HL-60 (cell line): ENCODE results near the gene E4F1.

Experiments used
- DNase-seq, 2 experiments: peaks; one replicate each; pipeline ENCODE4 v3.0.0-alpha.2; 2010 to 2020; ENCODE audit warnings: low read depth in 1 of 2, low spot score in 1 of 2
- H3K27ac ChIP-seq: fragments of 250-450 bp; sonication (Bioruptor Pico); replicated peaks from 2 replicates; pipeline ENCODE4 v1.5.1; 2020; ENCODE audit warnings: mild to moderate bottlenecking, moderate library complexity
- H3K27me3 ChIP-seq: fragments of 250-450 bp; sonication (Bioruptor Pico); 2 replicates; pipeline ENCODE4 v1.5.1; 2021; ENCODE audit warnings: mild to moderate bottlenecking, moderate library complexity; ENCODE audit not compliant: insufficient read depth, poor library complexity, severe bottlenecking
- H3K4me3 ChIP-seq: replicated peaks from 2 replicates; pipeline ENCODE4 v1.5.1; 2011; ENCODE audit warnings: mild to moderate bottlenecking, control low read depth, low read length; ENCODE audit not compliant: insufficient read depth
- CTCF ChIP-seq: IDR thresholded peaks from one replicate; pipeline ENCODE4 v1.5.1; 2011; ENCODE audit warnings: low read length, control low read depth, inconsistent platforms; ENCODE audit not compliant: insufficient read depth
- GABPA ChIP-seq: IDR thresholded peaks from 2 replicates; pipeline ENCODE4 v1.6.1; 2012; ENCODE audit warnings: low read depth
- POLR2AphosphoS5 ChIP-seq: IDR thresholded peaks from 2 replicates; pipeline ENCODE4 v1.6.1; 2012; ENCODE audit warnings: low read depth
- REST ChIP-seq: IDR thresholded peaks from 2 replicates; pipeline ENCODE4 v1.6.1; 2012; ENCODE audit warnings: low read depth; ENCODE audit not compliant: insufficient replicate concordance
- SPI1 ChIP-seq: IDR thresholded peaks from 2 replicates; pipeline ENCODE4 v1.6.1; 2012; ENCODE audit warnings: low read depth, mild to moderate bottlenecking, borderline replicate concordance

E4F1 gene

GRCh38 chr16:2196981-2197511 lies 26.3 kb upstream of the E4F1 start:
- H3K27me3 ChIP-seq: peaks cover 35% of the 10 kb centered on the region
- TF ChIP-seq GABPA (no peak), SPI1 (no peak), POLR2AphosphoS5 (no peak), REST (no peak), CTCF (no peak)
- DNase-seq: no peak
- H3K27ac ChIP-seq: no peak overlapping the region
- no peak overlapping the region for H3K4me3 ChIP-seq

- TF ChIP-seq GABPA (no peak), SPI1 (no peak), POLR2AphosphoS5 (no peak), REST (no peak), CTCF (no peak)
- DNase-seq: no peak
- peaks cover 35% of the 10 kb centered on the region for H3K27me3 ChIP-seq
- no peak overlapping the region for H3K27ac ChIP-seq
- no peak overlapping the region for H3K4me3 ChIP-seq
Measured at GRCh38 chr16:2197765-2198164, 25.6 kb upstream of the E4F1 start.

- Histone ChIP-seq H3K4me3 (no peak overlapping the region), H3K27ac (no peak overlapping the region), H3K27me3 (peaks cover 35% of the 10 kb centered on the region)
- TF ChIP-seq CTCF: no peak
- TF ChIP-seq GABPA: no peak
- no peak for TF ChIP-seq POLR2AphosphoS5
- TF ChIP-seq SPI1: no peak
- no peak for TF ChIP-seq REST
- DNase-seq: no peak
Measured at GRCh38 chr16:2198283-2198682, 25.1 kb upstream of the E4F1 start.
